Measurements from ENCODE around the gene ARID5B.

ARID5B gene

GRCh38 chr10:61935077-61935476 lies 33.6 kb downstream of the ARID5B start:
- DNase-seq (ENCODE audit: low spot score) = no peak
- TF ChIP-seq, protein P1, sequence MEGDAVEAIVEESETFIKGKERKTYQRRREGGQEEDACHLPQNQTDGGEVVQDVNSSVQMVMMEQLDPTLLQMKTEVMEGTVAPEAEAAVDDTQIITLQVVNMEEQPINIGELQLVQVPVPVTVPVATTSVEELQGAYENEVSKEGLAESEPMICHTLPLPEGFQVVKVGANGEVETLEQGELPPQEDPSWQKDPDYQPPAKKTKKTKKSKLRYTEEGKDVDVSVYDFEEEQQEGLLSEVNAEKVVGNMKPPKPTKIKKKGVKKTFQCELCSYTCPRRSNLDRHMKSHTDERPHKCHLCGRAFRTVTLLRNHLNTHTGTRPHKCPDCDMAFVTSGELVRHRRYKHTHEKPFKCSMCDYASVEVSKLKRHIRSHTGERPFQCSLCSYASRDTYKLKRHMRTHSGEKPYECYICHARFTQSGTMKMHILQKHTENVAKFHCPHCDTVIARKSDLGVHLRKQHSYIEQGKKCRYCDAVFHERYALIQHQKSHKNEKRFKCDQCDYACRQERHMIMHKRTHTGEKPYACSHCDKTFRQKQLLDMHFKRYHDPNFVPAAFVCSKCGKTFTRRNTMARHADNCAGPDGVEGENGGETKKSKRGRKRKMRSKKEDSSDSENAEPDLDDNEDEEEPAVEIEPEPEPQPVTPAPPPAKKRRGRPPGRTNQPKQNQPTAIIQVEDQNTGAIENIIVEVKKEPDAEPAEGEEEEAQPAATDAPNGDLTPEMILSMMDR (IDR thresholded peaks at IDR 0.05; ENCODE audit: extremely low read depth, missing control alignments) = no peak

GRCh38 chr10:61936770-61937169 lies 35.3 kb downstream of the ARID5B start:
- TF ChIP-seq, protein P1 (IDR thresholded peaks at IDR 0.05; ENCODE audit: extremely low read depth, missing control alignments) = no peak
- no peak for DNase-seq (ENCODE audit: low spot score)

GRCh38 chr10:61937631-61938351 lies 36.3 kb downstream of the ARID5B start:
- no peak for DNase-seq (ENCODE audit: low spot score)
- TF ChIP-seq, protein P1 (IDR thresholded peaks at IDR 0.05; ENCODE audit: extremely low read depth, missing control alignments) = no peak

DNA sequence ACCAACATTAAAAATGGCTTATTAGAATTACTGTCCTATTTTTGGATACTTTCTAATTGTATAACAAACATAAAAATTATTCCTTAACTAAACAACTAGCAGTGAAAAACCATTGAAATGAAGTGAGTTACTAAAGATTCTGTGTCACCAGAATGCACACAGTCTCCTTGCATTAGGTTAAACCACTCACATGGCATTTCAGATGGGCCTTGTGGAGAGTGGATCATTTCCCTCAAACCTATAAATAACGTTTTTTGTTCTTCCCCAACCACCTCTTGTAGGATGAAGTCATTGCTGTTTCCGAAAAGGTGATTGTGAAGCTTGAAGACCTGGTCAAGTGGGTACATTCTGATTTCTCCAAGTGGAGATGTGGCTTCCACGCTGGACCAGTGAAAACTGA lies 38.4 kb downstream of the ARID5B start:
- TF ChIP-seq, protein P1 (IDR thresholded peaks at IDR 0.05; ENCODE audit: extremely low read depth, missing control alignments) = no peak
- no peak for DNase-seq (ENCODE audit: low spot score)

DNA sequence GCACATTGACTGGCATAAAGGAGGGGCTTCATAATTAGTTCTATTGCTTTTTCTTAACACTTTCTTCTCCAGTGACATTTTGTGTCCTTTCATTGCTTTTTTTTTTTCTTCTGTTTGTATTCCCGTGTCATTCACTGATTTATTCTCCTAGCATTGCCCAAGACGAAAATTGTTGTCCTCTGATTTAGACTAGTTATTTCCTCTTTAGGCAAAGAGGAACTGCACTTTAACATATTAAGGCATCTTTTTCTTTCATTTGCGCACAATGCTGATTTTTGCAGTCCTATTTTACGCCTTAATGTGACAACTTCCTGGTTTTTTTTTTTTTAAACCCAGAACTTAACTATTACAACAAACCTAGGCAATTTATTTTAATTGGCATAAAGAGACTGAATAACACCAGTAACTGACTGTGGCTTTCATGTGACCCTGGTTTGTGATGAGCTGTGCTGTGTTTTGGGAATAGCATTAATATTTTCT lies 39.7 kb downstream of the ARID5B start:
- no peak for DNase-seq (ENCODE audit: low spot score)
- TF ChIP-seq, protein P1 (IDR thresholded peaks at IDR 0.05; ENCODE audit: extremely low read depth, missing control alignments) = no peak

GRCh38 chr10:61942604-61943461 lies 41.3 kb downstream of the ARID5B start:
- no peak for DNase-seq (ENCODE audit: low spot score)
- TF ChIP-seq, protein P1 (IDR thresholded peaks at IDR 0.05; ENCODE audit: extremely low read depth, missing control alignments) = no peak
